B cell (primary cell): ENCODE data around the gene ESR1. TPM values are rescaled to one million over a fixed set of nuclear protein-coding genes. Genes with fewer than 3 reads are reported as not detected.

Experiments used
- ATAC-seq: fragments of 200-7000 bp; cut with Tn5 transposase; one replicate; pipeline ENCODE4 v1.10.0; 2021; ENCODE audit warnings: low read depth, mild to moderate bottlenecking, moderate number of reproducible peaks, moderate library complexity
- CTCF ChIA-PET: fragments of 350-600 bp; sonication (Branson Sonifier 250); formaldehyde crosslinking; loops from one replicate; lab custom pipeline; 2021; ENCODE audit warnings: antibody characterized with exemption, inconsistent platforms; lab: Charles Lee
- POLR2A ChIA-PET: fragments of 350-600 bp; sonication (Branson Sonifier 250); formaldehyde crosslinking; loops from one replicate; lab custom pipeline; 2021; ENCODE audit warnings: antibody characterized with exemption; lab: Charles Lee
- DNase-seq: peaks from one replicate; pipeline ENCODE4 v3.0.0; 2013
- H2AFZ ChIP-seq: 2 replicates; pipeline ENCODE4 v1.6.1; 2012; ENCODE audit warnings: mild to moderate bottlenecking, low read depth, low read length; ENCODE audit not compliant: insufficient read depth, poor library complexity, severe bottlenecking
- H3K27ac ChIP-seq, 2 donors: 1 replicate in 1 of 2; 2 replicates in 1 of 2; pipeline ENCODE4 v1.5.1; 2012 to 2013; ENCODE audit warnings: low read length in 2 of 2, mild to moderate bottlenecking in 2 of 2, moderate library complexity in 1 of 2
- H3K27me3 ChIP-seq, 4 experiments: fragments of 200-600 bp in 1 of 4; sonication (generic) in 1 of 4; replicated peaks in 1 of 4; 1 replicate in 2 of 4; 2 replicates in 2 of 4; pipeline versions ENCODE4 v1.6.1 to v1.7.0; 2013 to 2016; ENCODE audit warnings: low read length in 3 of 4, mild to moderate bottlenecking in 2 of 4, mixed read lengths in 1 of 4, moderate library complexity in 1 of 4; ENCODE audit not compliant: insufficient read depth in 4 of 4, control insufficient read depth in 3 of 4; ENCODE audit errors: control extremely low read depth in 1 of 4
- H3K36me3 ChIP-seq, 2 experiments: replicated peaks in 1 of 2; 1 replicate in 1 of 2; 2 replicates in 1 of 2; pipeline versions ENCODE4 v1.6.1 to v1.7.1; 2013; ENCODE audit warnings: low read length in 1 of 2; ENCODE audit not compliant: insufficient read depth in 2 of 2, control insufficient read depth in 1 of 2; ENCODE audit errors: control extremely low read depth in 1 of 2, extremely low read depth in 1 of 2
- H3K4me1 ChIP-seq, 2 donors: fragments of 200-600 bp in 1 of 2; sonication (generic) in 1 of 2; 1 replicate in 1 of 2; 2 replicates in 1 of 2; pipeline versions ENCODE4 v1.5.1 to v1.6.1; 2013 to 2017; ENCODE audit warnings: low read length in 2 of 2; ENCODE audit not compliant: control insufficient read depth in 2 of 2, insufficient read depth in 2 of 2
- H3K4me2 ChIP-seq: replicated peaks from 2 replicates; pipeline ENCODE3; 2012; ENCODE audit warnings: mild to moderate bottlenecking, low read depth, low read length; ENCODE audit not compliant: poor library complexity, severe bottlenecking
- H3K4me3 ChIP-seq, 5 experiments: fragments of 200-600 bp in 1 of 5; sonication (generic) in 1 of 5; 1 replicate in 3 of 5; 2 replicates in 2 of 5; pipeline versions ENCODE4 v1.5.1 to v1.7.0; 2011 to 2016; ENCODE audit warnings: low read length in 4 of 5, mild to moderate bottlenecking in 4 of 5, low read depth in 2 of 5, control low read depth in 1 of 5, moderate library complexity in 1 of 5; ENCODE audit not compliant: insufficient read depth in 1 of 5; ENCODE audit errors: control extremely low read depth in 1 of 5, extremely low read depth in 1 of 5
- H3K79me2 ChIP-seq: fragments of 200-600 bp; sonication (generic); one replicate; pipeline ENCODE4 v1.6.0; 2016; ENCODE audit warnings: low read length; ENCODE audit not compliant: control insufficient read depth, insufficient read depth
- H3K9ac ChIP-seq: fragments of 200-600 bp; sonication (generic); 2 replicates; pipeline ENCODE4 v1.6.1; 2017; ENCODE audit warnings: mild to moderate bottlenecking, low read length, moderate library complexity
- H3K9me3 ChIP-seq, 3 donors: one replicate each; pipeline versions ENCODE4 v1.6.1 to v1.7.1; 2013; ENCODE audit warnings: low read length in 2 of 3; ENCODE audit not compliant: control insufficient read depth in 2 of 3, insufficient read depth in 1 of 3; ENCODE audit errors: control extremely low read depth in 1 of 3
- H4K20me1 ChIP-seq: 2 replicates; pipeline ENCODE4 v1.6.0; 2012; ENCODE audit warnings: mild to moderate bottlenecking, low read length; ENCODE audit not compliant: insufficient read depth, control insufficient read depth, poor library complexity, severe bottlenecking
- H3K27ac Mint-ChIP-seq: one replicate; pipeline ENCODE4 v1.8.0; 2021; ENCODE audit warnings: mixed read lengths
- H3K27me3 Mint-ChIP-seq: one replicate; pipeline ENCODE4 v1.8.0; 2021; ENCODE audit warnings: mixed read lengths
- H3K4me1 Mint-ChIP-seq: one replicate; pipeline ENCODE4 v1.8.0; 2021; ENCODE audit warnings: mixed read lengths
- H3K4me3 Mint-ChIP-seq: one replicate; pipeline ENCODE4 v1.8.0; 2021; ENCODE audit warnings: mixed read lengths
- H3K9me3 Mint-ChIP-seq: one replicate; pipeline ENCODE4 v1.8.0; 2022; ENCODE audit warnings: mixed read lengths; ENCODE audit not compliant: insufficient read depth
- EZH2 ChIP-seq: IDR thresholded peaks from 2 replicates; pipeline ENCODE4 v1.6.1; 2012; ENCODE audit warnings: borderline replicate concordance, low read depth, mild to moderate bottlenecking, moderate library complexity, low read length; ENCODE audit not compliant: insufficient read depth, poor library complexity, severe bottlenecking
- WGBS: methylation state at CpG from one replicate; pipeline ENCODE4 v1.1.5; 2013; ENCODE audit warnings: missing lambda C conversion rate; ENCODE audit not compliant: insufficient coverage; 5-methylcytosine and 5-hydroxymethylcytosine counted together
- intact Hi-C: fragments of 100-400 bp; cut with micrococcal nuclease; formaldehyde crosslinking; loops from one replicate; pipeline ENCODE4 v1.10.0; 2022
- polyA plus RNA-seq: library from polyadenylated mRNA; depleted of rRNA; stranded (reverse); fragments of >200 nt; gene quantifications from 2 replicates; pipeline ENCODE4 v1.2.3, GENCODE V29; 2012
- total RNA-seq, 2 donors: library from RNA; stranded (reverse); fragments of 120-200 nt in 1 of 2; gene quantifications; 1 replicate in 1 of 2; 2 replicates in 1 of 2; pipeline versions ENCODE4 v1.2.3 to v1.2.4, GENCODE V29; 2013 to 2022
- TF ChIP-seq, protein P1 (sequence below): fragments of 200-600 bp; IDR thresholded peaks from one replicate; pipeline ENCODE4 v1.8.0; 2022; ENCODE audit warnings: antibody characterized with exemption, mild to moderate bottlenecking

ESR1 gene
- total and polyA plus RNA-seq, 2 donors (not counting 1 experiment from before 2014, with no cell fraction given), result 0.46 to 5.9 TPM

DNA sequence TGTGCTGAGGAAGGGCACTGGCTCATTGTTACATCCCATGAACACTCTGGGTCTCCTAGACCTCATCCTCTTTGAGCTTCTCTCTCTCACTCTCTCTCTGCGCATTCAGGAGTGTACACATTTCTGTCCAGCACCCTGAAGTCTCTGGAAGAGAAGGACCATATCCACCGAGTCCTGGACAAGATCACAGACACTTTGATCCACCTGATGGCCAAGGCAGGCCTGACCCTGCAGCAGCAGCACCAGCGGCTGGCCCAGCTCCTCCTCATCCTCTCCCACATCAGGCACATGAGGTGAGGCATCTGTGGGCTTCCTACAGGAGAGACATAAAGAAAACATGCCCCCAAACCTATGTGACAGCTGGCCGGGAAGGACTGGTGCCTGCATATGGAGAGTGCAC, 286.8 kb downstream of the ESR1 start:
- 93% methylated on average over 3 of the region's 4 CpGs for WGBS
- ChIA-PET CTCF (no interaction called here), POLR2A (no interaction called here)
- no peak overlapping the region for H3K4me3 ChIP-seq
- H2AFZ ChIP-seq, result no peak overlapping the region
- no peak overlapping the region for H3K9ac ChIP-seq
- no peak overlapping the region for H3K4me2 ChIP-seq
- no peaks in the 10 kb centered on the region for H3K4me1 Mint-ChIP-seq
- H3K4me1 ChIP-seq, result no peaks in the 10 kb centered on the region
- no peaks in the 10 kb centered on the region for H3K27me3 ChIP-seq
- no peaks in the 10 kb centered on the region for H4K20me1 ChIP-seq
- TF ChIP-seq, protein P1, sequence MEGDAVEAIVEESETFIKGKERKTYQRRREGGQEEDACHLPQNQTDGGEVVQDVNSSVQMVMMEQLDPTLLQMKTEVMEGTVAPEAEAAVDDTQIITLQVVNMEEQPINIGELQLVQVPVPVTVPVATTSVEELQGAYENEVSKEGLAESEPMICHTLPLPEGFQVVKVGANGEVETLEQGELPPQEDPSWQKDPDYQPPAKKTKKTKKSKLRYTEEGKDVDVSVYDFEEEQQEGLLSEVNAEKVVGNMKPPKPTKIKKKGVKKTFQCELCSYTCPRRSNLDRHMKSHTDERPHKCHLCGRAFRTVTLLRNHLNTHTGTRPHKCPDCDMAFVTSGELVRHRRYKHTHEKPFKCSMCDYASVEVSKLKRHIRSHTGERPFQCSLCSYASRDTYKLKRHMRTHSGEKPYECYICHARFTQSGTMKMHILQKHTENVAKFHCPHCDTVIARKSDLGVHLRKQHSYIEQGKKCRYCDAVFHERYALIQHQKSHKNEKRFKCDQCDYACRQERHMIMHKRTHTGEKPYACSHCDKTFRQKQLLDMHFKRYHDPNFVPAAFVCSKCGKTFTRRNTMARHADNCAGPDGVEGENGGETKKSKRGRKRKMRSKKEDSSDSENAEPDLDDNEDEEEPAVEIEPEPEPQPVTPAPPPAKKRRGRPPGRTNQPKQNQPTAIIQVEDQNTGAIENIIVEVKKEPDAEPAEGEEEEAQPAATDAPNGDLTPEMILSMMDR, result no peak
- no peak for TF ChIP-seq EZH2
- no peaks in the 10 kb centered on the region for H3K27me3 Mint-ChIP-seq
- ATAC-seq (no peak), DNase-seq (no peak)
- no peaks in the 10 kb centered on the region for H3K36me3 ChIP-seq
- H3K79me2 ChIP-seq, result no peaks in the 10 kb centered on the region
- no peak overlapping the region for H3K27ac ChIP-seq
- no peak overlapping the region for H3K27ac Mint-ChIP-seq
- intact Hi-C loops, result no loop called here
- H3K9me3 ChIP-seq, result no peaks in the 10 kb centered on the region
- no peaks in the 10 kb centered on the region for H3K9me3 Mint-ChIP-seq
- no peak overlapping the region for H3K4me3 Mint-ChIP-seq

DNA sequence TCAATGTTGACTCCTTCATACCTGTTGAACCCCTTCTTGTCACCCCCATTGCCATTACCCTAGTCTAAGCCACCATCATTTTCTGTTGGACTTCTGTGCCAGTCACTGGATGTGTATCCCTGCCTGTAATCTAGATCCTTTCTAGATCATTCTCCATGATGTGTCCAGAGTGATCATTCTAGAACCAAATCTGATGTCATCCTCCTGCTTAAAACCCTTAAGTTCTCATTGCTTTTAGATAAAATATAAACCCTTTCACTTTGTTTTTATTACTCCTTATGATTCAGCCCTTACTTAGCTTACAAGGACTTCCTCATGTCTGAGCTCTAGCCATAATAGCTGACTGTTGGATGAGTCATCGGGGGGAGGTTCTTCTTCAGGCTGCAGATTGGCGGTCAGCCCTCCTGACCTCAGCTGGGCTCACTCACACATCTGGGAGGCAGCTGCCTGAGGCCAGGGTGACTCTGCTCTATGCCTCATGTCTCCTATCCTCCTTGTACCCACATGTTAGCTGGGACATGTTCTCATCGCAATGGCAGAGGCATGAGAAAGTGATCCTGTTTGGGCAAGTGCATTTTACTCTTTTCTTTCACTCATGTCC, 287.6 kb downstream of the ESR1 start:
- Histone ChIP-seq H3K27me3 (no peaks in the 10 kb centered on the region), H3K9me3 (no peaks in the 10 kb centered on the region), H3K36me3 (no peaks in the 10 kb centered on the region), H3K9ac (no peak overlapping the region), H4K20me1 (no peaks in the 10 kb centered on the region), H2AFZ (no peak overlapping the region), H3K27ac (no peak overlapping the region), H3K4me2 (no peak overlapping the region), H3K79me2 (no peaks in the 10 kb centered on the region), H3K4me1 (no peaks in the 10 kb centered on the region), H3K4me3 (no peak overlapping the region)
- POLR2A ChIA-PET, result no interaction called here
- Mint-ChIP-seq H3K9me3 (no peaks in the 10 kb centered on the region), H3K4me3 (no peak overlapping the region), H3K27ac (no peak overlapping the region), H3K4me1 (no peaks in the 10 kb centered on the region), H3K27me3 (no peaks in the 10 kb centered on the region)
- WGBS, result 79% methylated on average over 2 of the region's 3 CpGs
- TF ChIP-seq, protein P1, result no peak
- no peak for TF ChIP-seq EZH2
- CTCF ChIA-PET, result no interaction called here
- ATAC-seq, result no peak
- intact Hi-C loops, result no loop called here
- no peak for DNase-seq
